ENCODE data around the gene RAB27A.

- TF ChIP-seq POLR2A (IDR thresholded peaks at IDR 0.05; ENCODE audit: low read depth, low read length) (no peak), POLR2AphosphoS5 (IDR thresholded peaks at IDR 0.05; ENCODE audit: insufficient read depth, low read depth, low read length) (peak; percentile 37)
Measured at GRCh38 chr15:55289746-55290527, at the start of gene RAB27A.
